Adrenal gland (tissue), 5 donors: Measurements from ENCODE around the gene UXS1.

Experiments
- CTCF ChIP-seq, 6 experiments: fragments of 450-650 bp in 4 of 6; fragments of 200-600 bp in 2 of 6; sonication (generic) in 1 of 6; IDR thresholded peaks; 1 replicate in 5 of 6; 2 replicates in 1 of 6; pipeline versions ENCODE4 v1.5.1 to v1.8.0; 2016 to 2021; ENCODE audit warnings: antibody characterized with exemption in 6 of 6, mild to moderate bottlenecking in 2 of 6, moderate library complexity in 1 of 6
- POLR2A ChIP-seq, 2 donors: fragments of 450-650 bp; IDR thresholded peaks; one replicate each; pipeline ENCODE4 v1.6.1; 2017; ENCODE audit warnings: antibody characterized with exemption in 2 of 2, mild to moderate bottlenecking in 2 of 2, moderate library complexity in 1 of 2
- donor health status: DM: no; HTN: no; CAD: no.

DNA sequence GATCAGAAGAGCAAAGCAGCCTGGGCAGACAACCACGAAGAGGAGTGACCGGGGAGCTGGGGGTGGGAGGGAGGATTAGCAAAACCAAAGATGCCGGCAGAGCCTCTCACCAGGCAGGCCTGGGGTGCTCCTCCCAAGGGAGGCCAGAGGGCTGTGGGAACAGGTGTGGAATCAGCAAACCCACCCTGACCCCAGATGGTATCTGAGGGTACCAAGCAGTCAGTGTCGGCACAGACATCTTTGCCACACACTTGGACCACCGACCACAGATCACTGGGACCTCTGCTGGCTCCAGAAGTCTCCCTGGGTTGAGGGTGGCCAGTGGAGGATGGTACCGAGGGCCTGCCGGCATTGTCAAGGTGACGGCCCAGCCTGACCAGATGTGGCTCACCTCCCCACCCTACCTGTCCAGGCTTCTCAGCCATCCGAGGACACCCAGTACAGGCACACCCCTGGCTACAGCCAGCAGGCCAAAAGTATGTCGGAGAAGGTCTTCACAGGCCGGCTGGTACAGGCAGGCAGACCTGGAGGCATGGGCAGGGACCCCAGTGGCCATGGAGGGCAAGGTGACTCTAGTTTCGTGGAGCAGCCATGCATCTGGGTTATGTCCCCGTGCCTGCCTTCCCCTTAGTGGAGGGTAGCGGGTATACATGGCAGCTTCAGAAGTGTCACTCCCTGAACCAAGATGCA, 82.1 kb downstream of the UXS1 start:
- no peak for TF ChIP-seq CTCF (IDR thresholded peaks at IDR 0.05)
- no peak for TF ChIP-seq POLR2A (IDR thresholded peaks at IDR 0.05)
